Central memory CD8-positive, alpha-beta T cell (primary cell): ENCODE measurements around the gene RGCC.

Source experiments
- ATAC-seq: fragments of 150-1000 bp; cut with Tn5 transposase; replicated peaks from 2 replicates; pipeline ENCODE4 v1.10.0; 2022; ENCODE audit warnings: mild to moderate bottlenecking, moderate FRiP score, moderate number of reproducible peaks; ENCODE audit not compliant: poor library complexity, severe bottlenecking; ENCODE audit errors: extremely low read depth
- DNase-seq, 2 donors: peaks; one replicate each; pipeline ENCODE4 v3.0.0; 2021; ENCODE audit warnings: low spot score in 2 of 2
- H3K27ac Mint-ChIP-seq: one replicate; pipeline ENCODE4 v1.8.0; 2022; ENCODE audit warnings: low read depth, mild to moderate bottlenecking, moderate library complexity, mixed read lengths
- H3K27me3 Mint-ChIP-seq: one replicate; pipeline ENCODE4 v1.8.0; 2022; ENCODE audit warnings: mixed read lengths
- H3K36me3 Mint-ChIP-seq: one replicate; pipeline ENCODE4 v1.8.0; 2022; ENCODE audit warnings: mild to moderate bottlenecking, moderate library complexity, mixed read lengths; ENCODE audit not compliant: insufficient read depth
- H3K4me1 Mint-ChIP-seq: one replicate; pipeline ENCODE4 v1.8.0; 2022; ENCODE audit warnings: mixed read lengths
- H3K4me3 Mint-ChIP-seq: one replicate; pipeline ENCODE4 v1.8.0; 2022; ENCODE audit warnings: mild to moderate bottlenecking, moderate library complexity, mixed read lengths
- H3K9me3 Mint-ChIP-seq: one replicate; pipeline ENCODE4 v1.8.0; 2022; ENCODE audit warnings: mixed read lengths

The RGCC gene

GRCh38 chr13:41457589-41458186 lies 338 bp downstream of the RGCC start:
- no peak for DNase-seq
- peak overlapping the region; percentile 92 for H3K27ac Mint-ChIP-seq
- peaks cover 53% of the 10 kb centered on the region for H3K4me1 Mint-ChIP-seq
- no peaks in the 10 kb centered on the region for H3K27me3 Mint-ChIP-seq
- no peaks in the 10 kb centered on the region for H3K9me3 Mint-ChIP-seq
- peak; percentile 1 for ATAC-seq
- H3K36me3 Mint-ChIP-seq = peaks cover 59% of the 10 kb centered on the region
- H3K4me3 Mint-ChIP-seq = peak overlapping the region; percentile 90

DNA sequence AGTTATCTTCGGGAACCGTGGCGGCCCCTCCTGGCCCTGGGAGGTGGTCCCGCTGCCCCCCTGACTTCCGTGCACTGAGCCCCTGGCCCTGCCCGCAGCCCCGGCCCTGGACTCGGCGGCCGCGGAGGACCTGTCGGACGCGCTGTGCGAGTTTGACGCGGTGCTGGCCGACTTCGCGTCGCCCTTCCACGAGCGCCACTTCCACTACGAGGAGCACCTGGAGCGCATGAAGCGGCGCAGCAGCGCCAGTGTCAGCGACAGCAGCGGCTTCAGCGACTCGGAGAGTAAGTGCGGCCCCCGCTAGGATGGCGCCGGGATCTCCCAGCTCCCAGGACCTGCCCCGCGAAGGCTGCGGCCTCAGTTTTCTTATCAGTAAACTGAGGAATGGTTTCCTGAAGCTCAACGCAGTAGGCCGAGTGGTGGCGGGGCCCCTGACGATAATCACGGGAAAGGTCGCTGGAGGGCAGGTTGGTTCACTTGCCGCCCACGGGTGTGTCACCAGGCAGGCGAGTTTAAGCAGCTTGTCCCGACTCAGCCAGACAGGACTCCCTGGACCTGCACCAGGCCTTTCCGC lies 924 bp downstream of the RGCC start:
- peak overlapping the region; percentile 92 for H3K27ac Mint-ChIP-seq
- ATAC-seq = no peak
- H3K27me3 Mint-ChIP-seq = no peaks in the 10 kb centered on the region
- peaks cover 65% of the 10 kb centered on the region for H3K36me3 Mint-ChIP-seq
- no peak for DNase-seq
- no peaks in the 10 kb centered on the region for H3K9me3 Mint-ChIP-seq
- peaks cover 59% of the 10 kb centered on the region for H3K4me1 Mint-ChIP-seq
- H3K4me3 Mint-ChIP-seq = peak overlapping the region; percentile 90

DNA sequence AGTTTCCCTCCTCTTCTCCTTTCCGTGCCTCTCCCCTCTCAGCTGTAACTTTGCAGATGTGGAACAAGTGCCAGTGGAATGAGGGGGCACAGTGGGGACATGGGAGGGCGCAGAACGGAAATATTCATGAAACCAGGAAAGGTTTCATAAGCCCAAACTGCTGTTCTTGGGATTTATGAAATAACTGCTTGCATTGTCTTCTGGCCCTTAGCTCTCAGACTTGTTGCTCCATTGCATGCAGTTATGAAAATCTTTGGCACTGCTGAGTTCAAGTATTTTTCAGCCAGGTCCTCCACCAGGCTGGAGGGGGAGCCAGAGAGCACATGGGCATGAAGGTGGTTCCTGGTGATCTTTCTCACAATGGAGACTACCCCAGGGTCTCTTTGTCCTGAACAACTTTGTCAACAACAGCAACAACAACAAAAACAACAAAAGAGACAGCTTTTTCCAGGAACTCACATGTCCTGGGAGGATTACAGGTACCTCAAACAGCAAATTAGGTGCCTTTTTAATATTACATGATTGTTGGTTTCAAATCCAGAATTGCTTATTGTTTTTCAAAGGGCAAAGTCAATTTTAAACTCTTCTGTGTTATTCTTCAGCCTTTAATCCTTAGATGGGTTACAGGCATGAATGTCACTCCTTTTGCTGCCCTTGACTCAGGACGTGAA lies 1.5 kb downstream of the RGCC start:
- peaks cover 65% of the 10 kb centered on the region for H3K4me1 Mint-ChIP-seq
- DNase-seq (peak; percentile 44 to 64), ATAC-seq (peak; percentile 7)
- peak overlapping the region; percentile 90 for H3K4me3 Mint-ChIP-seq
- H3K27me3 Mint-ChIP-seq = no peaks in the 10 kb centered on the region
- no peaks in the 10 kb centered on the region for H3K9me3 Mint-ChIP-seq
- peak overlapping the region; percentile 92 for H3K27ac Mint-ChIP-seq
- peaks cover 71% of the 10 kb centered on the region for H3K36me3 Mint-ChIP-seq

- Mint-ChIP-seq H3K36me3 (peaks cover 77% of the 10 kb centered on the region), H3K9me3 (no peaks in the 10 kb centered on the region), H3K27ac (peak overlapping the region; percentile 92), H3K4me1 (peaks cover 72% of the 10 kb centered on the region), H3K27me3 (no peaks in the 10 kb centered on the region), H3K4me3 (peak overlapping the region; percentile 90)
- ATAC-seq (no peak), DNase-seq (no peak)
Observed at GRCh38 chr13:41459432-41460073, 2.2 kb downstream of the RGCC start.

GRCh38 chr13:41460074-41460465 lies 2.7 kb downstream of the RGCC start:
- ATAC-seq = no peak
- peaks cover 82% of the 10 kb centered on the region for H3K36me3 Mint-ChIP-seq

GRCh38 chr13:41460930-41461329 lies 3.6 kb downstream of the RGCC start:
- H3K4me3 Mint-ChIP-seq = peak overlapping the region; percentile 90
- DNase-seq (no peak), ATAC-seq (no peak)
- no peaks in the 10 kb centered on the region for H3K9me3 Mint-ChIP-seq
- H3K4me1 Mint-ChIP-seq = peaks cover 83% of the 10 kb centered on the region
- peak overlapping the region; percentile 92 for H3K27ac Mint-ChIP-seq
- H3K36me3 Mint-ChIP-seq = peaks cover 91% of the 10 kb centered on the region
- no peaks in the 10 kb centered on the region for H3K27me3 Mint-ChIP-seq

More at GRCh38 chr13:41460074-41460465, 2.7 kb downstream of the RGCC start:
- DNase-seq = no peak
- Mint-ChIP-seq H3K27me3 (no peaks in the 10 kb centered on the region), H3K4me3 (peak overlapping the region; percentile 90), H3K4me1 (peaks cover 77% of the 10 kb centered on the region), H3K9me3 (no peaks in the 10 kb centered on the region), H3K27ac (peak overlapping the region; percentile 92)

DNA sequence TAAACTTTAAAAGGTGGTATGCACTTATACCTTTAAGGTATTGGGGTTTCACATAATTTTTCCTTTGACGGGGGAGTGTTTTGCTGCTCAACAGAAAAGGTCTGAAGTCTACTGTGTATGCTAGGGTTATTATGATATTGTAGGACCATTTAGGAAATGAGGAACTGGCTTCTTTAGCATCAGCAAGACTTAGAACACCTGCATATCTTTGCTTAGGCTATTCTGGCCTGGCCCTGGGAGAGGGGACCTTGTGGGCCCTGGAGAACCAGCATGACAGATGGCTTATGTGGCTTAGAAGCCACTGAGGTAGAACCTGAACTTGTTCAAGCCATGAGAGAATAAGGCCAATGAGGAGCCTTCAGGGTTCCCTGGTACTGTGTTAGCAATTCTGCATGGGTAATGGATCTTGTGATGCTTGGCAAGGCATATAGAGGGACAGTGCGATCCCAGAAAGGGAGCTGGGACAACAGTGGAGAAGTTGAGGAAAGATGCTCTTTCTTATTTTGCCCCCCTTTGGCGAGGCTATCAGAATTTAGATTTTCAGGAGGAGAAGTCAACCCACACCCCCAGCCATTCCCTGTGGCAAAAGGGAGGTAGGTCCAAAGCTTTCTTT lies 4.3 kb downstream of the RGCC start:
- peaks cover 83% of the 10 kb centered on the region for H3K4me1 Mint-ChIP-seq
- peak overlapping the region; percentile 98 for H3K27ac Mint-ChIP-seq
- no peak for DNase-seq
- no peaks in the 10 kb centered on the region for H3K27me3 Mint-ChIP-seq
- ATAC-seq = no peak
- peak overlapping the region; percentile 80 for H3K4me3 Mint-ChIP-seq
- peaks cover 91% of the 10 kb centered on the region for H3K36me3 Mint-ChIP-seq
- H3K9me3 Mint-ChIP-seq = no peaks in the 10 kb centered on the region

DNA sequence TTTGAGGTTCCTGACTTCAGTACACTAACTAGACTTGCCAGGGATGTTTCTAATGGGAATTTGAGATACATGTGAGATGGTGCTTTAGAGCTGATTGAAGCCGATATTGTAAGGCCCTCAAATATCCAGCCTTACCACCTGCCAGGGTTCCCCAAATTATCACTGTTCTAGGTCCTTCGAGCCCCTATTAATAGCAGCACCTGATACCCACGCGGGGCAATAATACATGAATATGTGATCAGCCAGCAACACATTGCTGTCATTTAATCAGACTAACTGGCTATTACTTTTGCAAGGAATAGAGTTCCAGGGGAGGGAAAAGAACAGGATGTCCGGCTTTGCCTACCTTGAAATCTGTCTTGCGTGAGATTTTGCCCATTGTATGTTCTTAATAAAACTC lies 5.1 kb downstream of the RGCC start:
- Mint-ChIP-seq H3K4me1 (peaks cover 83% of the 10 kb centered on the region), H3K9me3 (no peaks in the 10 kb centered on the region), H3K27me3 (no peaks in the 10 kb centered on the region), H3K4me3 (peak overlapping the region; percentile 80), H3K36me3 (peaks cover 90% of the 10 kb centered on the region), H3K27ac (peak overlapping the region; percentile 98)
- DNase-seq = no peak
- ATAC-seq = no peak

GRCh38 chr13:41463838-41464602 lies 6.7 kb downstream of the RGCC start:
- DNase-seq (no peak), ATAC-seq (no peak)
- H3K4me3 Mint-ChIP-seq = peak overlapping the region; percentile 80
- no peaks in the 10 kb centered on the region for H3K27me3 Mint-ChIP-seq
- H3K36me3 Mint-ChIP-seq = peaks cover 95% of the 10 kb centered on the region
- no peaks in the 10 kb centered on the region for H3K9me3 Mint-ChIP-seq
- peak overlapping the region; percentile 98 for H3K27ac Mint-ChIP-seq
- H3K4me1 Mint-ChIP-seq = peaks cover 79% of the 10 kb centered on the region

DNA sequence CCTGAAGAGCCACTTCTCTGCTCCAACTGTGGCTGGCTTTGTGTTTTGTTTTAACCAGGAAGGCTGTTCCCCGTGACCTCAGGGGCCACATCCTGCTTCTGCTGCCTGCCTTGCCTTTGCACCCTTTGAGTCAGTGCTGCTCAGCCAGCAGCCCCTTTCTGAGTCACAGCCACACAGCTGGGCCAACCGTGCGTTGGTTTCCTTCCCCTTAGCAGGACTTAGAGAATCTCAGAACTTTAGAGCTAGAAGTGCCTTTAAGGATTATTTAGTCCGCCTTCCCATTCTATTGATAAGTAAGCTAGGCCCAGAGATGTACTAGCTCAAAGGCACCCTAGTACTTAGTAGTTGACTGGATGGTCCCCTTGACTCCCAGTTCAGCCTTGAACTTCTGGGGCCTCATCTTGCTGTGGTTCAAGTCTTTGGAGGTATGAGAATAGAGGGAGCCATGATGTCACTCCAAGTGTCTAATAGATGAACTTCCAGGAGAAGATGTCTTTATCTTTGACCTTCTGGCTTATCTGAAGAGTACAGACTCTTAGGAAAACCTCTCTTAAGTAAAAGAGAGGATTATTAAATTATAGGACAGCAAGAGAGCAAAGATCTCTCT lies 8.0 kb downstream of the RGCC start:
- peak; percentile 70 to 88 for DNase-seq
- Mint-ChIP-seq H3K27me3 (no peaks in the 10 kb centered on the region), H3K27ac (peak overlapping the region; percentile 98), H3K4me3 (peak overlapping the region; percentile 80), H3K36me3 (peaks cover 95% of the 10 kb centered on the region), H3K4me1 (peaks cover 66% of the 10 kb centered on the region), H3K9me3 (no peaks in the 10 kb centered on the region)
- peak; percentile 76 for ATAC-seq

DNA sequence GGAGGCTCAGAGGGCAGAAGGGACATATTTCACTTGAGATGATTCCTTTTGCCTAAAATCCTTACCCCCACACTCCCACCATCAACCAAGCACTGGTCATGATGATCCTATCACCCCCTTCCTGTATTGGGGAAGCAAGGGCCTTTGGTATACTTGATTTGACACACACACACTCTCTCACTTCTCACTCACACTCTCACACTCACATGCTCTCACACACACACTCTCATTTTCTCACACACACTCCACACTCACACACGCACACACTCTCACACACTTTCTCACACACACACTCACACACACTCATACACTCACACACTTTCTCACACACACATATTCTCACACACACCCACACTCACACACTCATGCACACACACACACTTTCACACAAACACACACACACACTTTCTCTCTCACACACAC lies 8.6 kb downstream of the RGCC start:
- Mint-ChIP-seq H3K27ac (peak overlapping the region; percentile 98), H3K9me3 (no peaks in the 10 kb centered on the region), H3K27me3 (no peaks in the 10 kb centered on the region), H3K4me3 (peak overlapping the region; percentile 80), H3K36me3 (peaks cover 95% of the 10 kb centered on the region), H3K4me1 (peaks cover 60% of the 10 kb centered on the region)
- ATAC-seq (no peak), DNase-seq (no peak)
